Adrenal gland (tissue), 5 donors: ENCODE results near the gene ELAC1.

ENCODE experiments used
- POLR2A ChIP-seq, 2 donors: fragments of 450-650 bp; IDR thresholded peaks; one replicate each; pipeline ENCODE4 v1.6.1; 2017; ENCODE audit warnings: antibody characterized with exemption in 2 of 2, mild to moderate bottlenecking in 2 of 2, moderate library complexity in 1 of 2
- TF ChIP-seq, protein P1 (sequence below), 6 experiments: fragments of 450-650 bp in 4 of 6; fragments of 200-600 bp in 2 of 6; sonication (generic) in 1 of 6; IDR thresholded peaks; 1 replicate in 5 of 6; 2 replicates in 1 of 6; pipeline versions ENCODE4 v1.5.1 to v1.8.0; 2016 to 2021; ENCODE audit warnings: antibody characterized with exemption in 6 of 6, mild to moderate bottlenecking in 2 of 6, moderate library complexity in 1 of 6
- donor health status: DM: no; HTN: no; CAD: no.

DNA sequence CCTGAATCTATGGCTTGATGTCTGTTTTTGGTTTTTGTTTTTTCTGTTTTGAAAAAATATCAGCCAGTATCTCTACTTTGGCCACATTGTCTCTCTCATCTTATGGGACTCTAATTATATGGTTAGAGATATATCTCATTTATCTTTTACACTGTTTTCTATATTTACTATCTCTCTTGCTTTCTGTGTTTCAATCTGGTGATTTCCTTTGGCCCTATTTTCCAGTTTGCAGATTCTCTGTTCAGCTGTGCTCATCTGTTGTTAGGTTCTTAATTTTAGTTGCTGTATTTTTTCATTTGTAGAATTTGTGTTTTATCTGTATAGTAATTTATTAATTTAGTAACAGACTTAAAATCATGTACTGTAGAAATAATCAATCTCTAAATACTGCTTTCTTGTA, 41.3 kb upstream of the ELAC1 start:
- TF ChIP-seq POLR2A (IDR thresholded peaks at IDR 0.05): no peak
- TF ChIP-seq, protein P1, sequence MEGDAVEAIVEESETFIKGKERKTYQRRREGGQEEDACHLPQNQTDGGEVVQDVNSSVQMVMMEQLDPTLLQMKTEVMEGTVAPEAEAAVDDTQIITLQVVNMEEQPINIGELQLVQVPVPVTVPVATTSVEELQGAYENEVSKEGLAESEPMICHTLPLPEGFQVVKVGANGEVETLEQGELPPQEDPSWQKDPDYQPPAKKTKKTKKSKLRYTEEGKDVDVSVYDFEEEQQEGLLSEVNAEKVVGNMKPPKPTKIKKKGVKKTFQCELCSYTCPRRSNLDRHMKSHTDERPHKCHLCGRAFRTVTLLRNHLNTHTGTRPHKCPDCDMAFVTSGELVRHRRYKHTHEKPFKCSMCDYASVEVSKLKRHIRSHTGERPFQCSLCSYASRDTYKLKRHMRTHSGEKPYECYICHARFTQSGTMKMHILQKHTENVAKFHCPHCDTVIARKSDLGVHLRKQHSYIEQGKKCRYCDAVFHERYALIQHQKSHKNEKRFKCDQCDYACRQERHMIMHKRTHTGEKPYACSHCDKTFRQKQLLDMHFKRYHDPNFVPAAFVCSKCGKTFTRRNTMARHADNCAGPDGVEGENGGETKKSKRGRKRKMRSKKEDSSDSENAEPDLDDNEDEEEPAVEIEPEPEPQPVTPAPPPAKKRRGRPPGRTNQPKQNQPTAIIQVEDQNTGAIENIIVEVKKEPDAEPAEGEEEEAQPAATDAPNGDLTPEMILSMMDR (IDR thresholded peaks at IDR 0.05): no peak
